ENCODE results near the gene HSD3B7. TPM values are rescaled to one million over a fixed set of nuclear protein-coding genes. Genes with fewer than 3 reads are reported as not detected.

HSD3B7 gene
- total RNA-seq, 1 experiment from 2014 or later: 5.4 TPM

- POLR2A ChIA-PET: interaction anchor here (0.6 kb wide), 1 partner anchor 33 kb away, joined by 3 read pairs; no protein-coding TSS in a partner anchor
- in situ Hi-C loops (cut with HindIII; ENCODE audit: low pct_unique_long_range_greater_than_20kb, low sequenced_read_pairs) (no loop called here), intact Hi-C loops (cut with micrococcal nuclease; ENCODE audit: unreplicated experiment) (no loop called here)
- no peak overlapping the region for H3K4me3 ChIP-seq (ENCODE audit: low read depth in 2 of 2, low read length in 2 of 2)
- TF ChIP-seq SIN3A (IDR thresholded peaks at IDR 0.05; ENCODE audit: borderline replicate concordance, insufficient read depth, low read depth, low read length) (no peak), REST (IDR thresholded peaks at IDR 0.05; ENCODE audit: insufficient read depth in 1 of 2, low read depth in 2 of 2, low read length in 1 of 2) (no peak), CTCF (IDR thresholded peaks at IDR 0.05) (no peak), TCF7L2 (IDR thresholded peaks at IDR 0.05; ENCODE audit: low read depth, low read length) (no peak), POLR2AphosphoS5 (IDR thresholded peaks at IDR 0.05; ENCODE audit: low read depth, low read length) (no peak)
- no peaks in the 10 kb centered on the region for H3K9me3 ChIP-seq (ENCODE audit: control insufficient read depth, insufficient read depth, low read depth, low read length)
- CTCF ChIA-PET: no interaction called here
- H3K36me3 ChIP-seq (ENCODE audit: control insufficient read depth, insufficient read depth, low read length): peaks cover 24% of the 10 kb centered on the region
- no peaks in the 10 kb centered on the region for H3K4me1 ChIP-seq (ENCODE audit: control insufficient read depth, insufficient read depth, low read length)
- no TSS peak for BruUV-seq (replicated peaks)
- no peak overlapping the region for H3K27ac ChIP-seq (ENCODE audit: low read length)
- DNase-seq (ENCODE audit: low read depth, low spot score) (no peak), ATAC-seq (no peak)
- no peaks in the 10 kb centered on the region for H3K27me3 ChIP-seq (ENCODE audit: control insufficient read depth, insufficient read depth, low read length)
Measured at GRCh38 chr16:30969246-30969842, 15.7 kb upstream of the HSD3B7 start.

GRCh38 chr16:30971298-30971697 lies 13.7 kb upstream of the HSD3B7 start:
- POLR2A ChIA-PET: no interaction called here

More at GRCh38 chr16:30971298-30971697, 13.7 kb upstream of the HSD3B7 start:
- Histone ChIP-seq H3K27ac (ENCODE audit: low read length) (no peak overlapping the region), H3K4me1 (ENCODE audit: control insufficient read depth, insufficient read depth, low read length) (no peaks in the 10 kb centered on the region), H3K9me3 (ENCODE audit: control insufficient read depth, insufficient read depth, low read depth, low read length) (no peaks in the 10 kb centered on the region), H3K27me3 (ENCODE audit: control insufficient read depth, insufficient read depth, low read length) (no peaks in the 10 kb centered on the region), H3K36me3 (ENCODE audit: control insufficient read depth, insufficient read depth, low read length) (peaks cover 23% of the 10 kb centered on the region), H3K4me3 (ENCODE audit: low read depth in 2 of 2, low read length in 2 of 2) (no peak overlapping the region)
- DNase-seq (ENCODE audit: low read depth, low spot score) (no peak), ATAC-seq (no peak)
- in situ Hi-C loops (cut with HindIII; ENCODE audit: low pct_unique_long_range_greater_than_20kb, low sequenced_read_pairs) (no loop called here), intact Hi-C loops (cut with micrococcal nuclease; ENCODE audit: unreplicated experiment) (no loop called here)
- no peak for TF ChIP-seq REST (IDR thresholded peaks at IDR 0.05; ENCODE audit: insufficient read depth in 1 of 2, low read depth in 2 of 2, low read length in 1 of 2)
- TF ChIP-seq SIN3A (IDR thresholded peaks at IDR 0.05; ENCODE audit: borderline replicate concordance, insufficient read depth, low read depth, low read length): no peak
- TF ChIP-seq CTCF (IDR thresholded peaks at IDR 0.05): no peak
- TF ChIP-seq POLR2AphosphoS5 (IDR thresholded peaks at IDR 0.05; ENCODE audit: low read depth, low read length): no peak
- TF ChIP-seq TCF7L2 (IDR thresholded peaks at IDR 0.05; ENCODE audit: low read depth, low read length): no peak
- no TSS peak for BruUV-seq (replicated peaks)
- CTCF ChIA-PET: no interaction called here
